Choroid plexus epithelial cell (primary cell): ENCODE measurements around the gene GSK3A.

Experiments used
- DNase-seq: peaks from one replicate; pipeline ENCODE4 v3.0.0-alpha.2; 2010; ENCODE audit warnings: low read depth
- H3K4me3 ChIP-seq: 2 replicates; pipeline ENCODE4 v1.5.1; 2011; ENCODE audit warnings: low read depth, mild to moderate bottlenecking, control low read depth, low read length, moderate library complexity
- TF ChIP-seq, protein P1 (sequence below): conservative IDR thresholded peaks from 2 replicates; pipeline ENCODE4 v1.5.1; 2011; ENCODE audit warnings: low read depth, mild to moderate bottlenecking, control low read depth, inconsistent platforms, low read length, moderate library complexity

Gene GSK3A

GRCh38 chr19:42254089-42254849, 11.9 kb upstream of the GSK3A start:
- TF ChIP-seq, protein P1, sequence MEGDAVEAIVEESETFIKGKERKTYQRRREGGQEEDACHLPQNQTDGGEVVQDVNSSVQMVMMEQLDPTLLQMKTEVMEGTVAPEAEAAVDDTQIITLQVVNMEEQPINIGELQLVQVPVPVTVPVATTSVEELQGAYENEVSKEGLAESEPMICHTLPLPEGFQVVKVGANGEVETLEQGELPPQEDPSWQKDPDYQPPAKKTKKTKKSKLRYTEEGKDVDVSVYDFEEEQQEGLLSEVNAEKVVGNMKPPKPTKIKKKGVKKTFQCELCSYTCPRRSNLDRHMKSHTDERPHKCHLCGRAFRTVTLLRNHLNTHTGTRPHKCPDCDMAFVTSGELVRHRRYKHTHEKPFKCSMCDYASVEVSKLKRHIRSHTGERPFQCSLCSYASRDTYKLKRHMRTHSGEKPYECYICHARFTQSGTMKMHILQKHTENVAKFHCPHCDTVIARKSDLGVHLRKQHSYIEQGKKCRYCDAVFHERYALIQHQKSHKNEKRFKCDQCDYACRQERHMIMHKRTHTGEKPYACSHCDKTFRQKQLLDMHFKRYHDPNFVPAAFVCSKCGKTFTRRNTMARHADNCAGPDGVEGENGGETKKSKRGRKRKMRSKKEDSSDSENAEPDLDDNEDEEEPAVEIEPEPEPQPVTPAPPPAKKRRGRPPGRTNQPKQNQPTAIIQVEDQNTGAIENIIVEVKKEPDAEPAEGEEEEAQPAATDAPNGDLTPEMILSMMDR = no peak
- H3K4me3 ChIP-seq = peak overlapping the region; percentile 94
- DNase-seq = peak; percentile 63

GRCh38 chr19:42253245-42254088, 11.1 kb upstream of the GSK3A start:
- DNase-seq = peak; percentile 36
- peak overlapping the region; percentile 94 for H3K4me3 ChIP-seq
- TF ChIP-seq, protein P1 = no peak

DNA sequence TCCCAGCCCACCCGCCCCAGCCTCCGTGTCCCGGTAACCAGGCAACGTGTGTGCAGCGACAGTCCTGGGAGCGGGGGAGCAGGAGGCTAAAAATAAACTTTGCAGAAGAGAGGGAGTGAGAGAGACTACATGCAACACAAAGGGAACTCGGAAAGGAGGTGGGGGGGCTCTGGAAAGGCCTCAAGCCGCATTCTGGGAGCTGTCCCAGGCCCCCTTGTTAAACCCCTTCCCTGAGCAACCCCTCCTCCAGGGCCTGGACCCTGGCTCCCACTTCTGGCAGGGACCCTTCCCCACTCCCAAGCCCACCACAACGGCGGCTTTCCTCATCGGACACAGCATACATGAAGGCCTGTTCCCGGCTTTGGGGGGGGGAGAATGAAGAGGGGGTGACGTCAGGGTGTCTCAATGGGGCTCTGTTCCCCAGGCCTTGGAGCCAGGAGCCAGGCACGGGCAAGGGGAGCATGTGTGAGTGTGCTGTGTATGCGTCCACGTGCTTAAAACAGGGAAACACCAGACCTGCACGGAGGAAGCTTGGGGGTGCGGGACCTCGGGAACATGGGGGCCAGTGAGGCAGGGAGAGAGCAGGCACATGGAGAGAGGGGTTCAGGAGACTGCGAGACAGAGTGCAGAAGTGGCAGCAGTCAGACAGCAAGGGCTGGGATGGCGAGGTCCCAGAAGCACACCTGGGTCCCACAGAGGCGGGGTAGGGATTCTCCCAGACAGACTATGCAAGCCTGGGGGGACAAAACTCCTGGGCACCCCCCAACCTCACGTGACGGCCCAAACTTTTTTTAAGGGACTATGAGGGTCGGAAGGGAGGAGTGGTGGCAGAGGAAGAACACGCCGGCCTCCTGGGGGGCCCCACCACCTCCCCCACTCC, 10.2 kb upstream of the GSK3A start:
- DNase-seq = peak; percentile 55
- TF ChIP-seq, protein P1 = no peak
- H3K4me3 ChIP-seq = peak overlapping the region; percentile 94

DNA sequence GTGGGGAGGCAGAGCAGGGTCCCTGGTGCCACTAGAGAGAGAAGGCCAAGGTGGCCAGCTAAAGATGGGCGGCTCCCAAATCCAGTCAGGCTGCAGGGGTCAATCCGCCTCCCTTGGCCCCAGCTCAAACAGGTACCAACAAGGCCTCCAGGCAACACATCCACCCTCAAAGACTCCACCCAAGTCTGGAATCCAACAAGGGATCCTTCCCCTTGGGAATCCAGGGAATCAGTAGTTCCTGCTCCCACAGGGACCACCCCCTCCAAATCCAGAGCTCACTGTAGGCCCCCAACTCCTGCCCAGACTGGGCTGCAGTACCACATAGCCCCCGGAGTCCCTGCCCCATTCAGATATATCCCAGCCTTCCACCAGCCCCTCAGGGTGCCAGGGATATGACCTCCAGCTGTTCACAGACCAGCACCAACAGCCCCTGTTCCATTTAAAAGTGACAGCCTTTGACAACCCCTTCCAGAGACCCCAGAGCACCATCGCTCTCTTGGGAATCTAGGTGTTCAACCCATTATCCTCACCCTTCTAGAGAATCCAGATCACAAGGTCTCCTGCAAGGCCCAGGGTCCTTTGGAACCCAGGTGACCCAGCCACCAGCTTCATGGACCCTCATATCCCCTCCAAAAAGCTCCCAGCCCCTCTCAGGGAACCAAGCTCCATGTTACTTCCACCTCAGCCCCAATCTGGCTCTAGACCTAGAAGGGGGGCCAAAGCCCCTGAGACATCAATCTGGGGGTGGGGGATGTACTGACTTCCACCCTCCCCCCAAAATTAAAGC, 9.4 kb upstream of the GSK3A start:
- TF ChIP-seq, protein P1 = no peak
- peak overlapping the region; percentile 94 for H3K4me3 ChIP-seq
- DNase-seq = no peak

DNA sequence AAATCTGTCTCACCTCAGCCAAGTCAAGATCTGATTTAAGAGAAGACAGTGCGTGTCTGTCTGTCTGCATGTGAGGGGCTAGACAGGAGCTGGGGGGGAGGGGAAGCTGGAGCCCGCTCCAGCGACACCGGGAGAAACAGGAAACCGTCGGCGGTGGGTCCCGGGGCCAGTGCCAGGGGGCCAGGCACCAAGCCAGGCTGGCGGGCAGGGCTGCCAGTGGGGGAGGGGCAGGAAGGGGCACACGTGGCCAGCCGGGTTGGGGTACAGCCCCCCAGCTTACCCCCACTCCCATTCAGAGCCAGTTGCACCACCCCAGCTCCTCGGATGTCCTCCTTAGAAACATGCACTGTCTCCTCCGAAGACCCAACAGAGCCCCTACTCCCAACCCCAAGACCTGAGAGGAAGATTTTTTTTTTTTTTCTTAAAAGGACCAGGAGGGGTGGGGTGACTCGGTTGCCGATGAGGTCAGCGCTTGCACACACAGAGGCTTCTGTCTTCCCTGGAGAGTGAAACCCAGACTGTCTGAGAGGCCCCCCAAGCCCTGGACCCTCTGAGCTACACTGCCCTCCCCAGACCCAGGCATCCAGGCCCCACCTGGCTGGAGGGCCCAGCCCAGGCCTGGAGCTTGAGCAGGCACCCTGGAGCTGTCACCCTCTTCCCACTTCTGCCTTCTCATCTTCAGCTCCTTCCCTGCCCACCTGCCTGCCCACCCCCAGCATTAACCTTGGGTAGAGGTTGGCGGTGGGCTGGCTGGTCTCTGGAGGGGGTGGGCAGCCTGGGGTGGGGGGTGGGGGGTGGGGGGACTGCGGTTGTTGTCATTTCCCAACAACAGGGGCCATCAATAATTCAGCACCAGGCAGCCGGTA, 8.5 kb upstream of the GSK3A start:
- H3K4me3 ChIP-seq = no peak overlapping the region
- TF ChIP-seq, protein P1 = no peak
- no peak for DNase-seq
